ENCODE data around the gene ZNF236.

DNA sequence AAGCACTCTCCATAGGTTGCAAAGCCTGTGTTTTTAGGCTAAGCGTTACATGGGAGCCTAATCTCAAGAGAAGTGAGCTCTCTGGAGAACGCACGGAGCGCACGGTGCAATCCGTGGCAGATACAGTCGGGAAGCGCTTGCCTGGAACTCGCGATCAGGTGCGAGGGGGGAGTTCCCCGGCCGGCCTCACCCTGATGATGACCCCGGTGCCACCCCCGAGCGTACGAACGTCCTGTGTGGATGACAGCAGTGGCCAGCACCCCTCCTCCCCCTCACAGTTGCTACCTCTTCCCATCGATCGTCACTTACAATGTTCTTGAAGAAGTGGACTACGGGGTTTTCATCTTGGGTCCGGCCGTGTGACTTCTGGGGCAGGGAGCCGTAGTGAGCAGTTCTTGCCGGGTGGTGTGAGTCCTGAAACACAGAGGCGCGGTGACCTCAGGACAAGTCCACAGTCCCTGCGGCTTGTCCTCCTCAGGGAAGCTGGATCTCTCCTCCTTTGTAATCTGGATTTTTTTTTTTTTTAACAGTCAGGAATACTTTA, 167.4 kb downstream of the ZNF236 start:
- TF ChIP-seq TAF1 (IDR thresholded peaks at IDR 0.05; ENCODE audit: borderline replicate concordance, insufficient read depth, low read length) (no peak), POLR2AphosphoS5 (IDR thresholded peaks at IDR 0.05; ENCODE audit: low read depth, low read length) (no peak), SIN3A (IDR thresholded peaks at IDR 0.05; ENCODE audit: borderline replicate concordance, insufficient read depth, low read length) (no peak)
- TF ChIP-seq, protein P1, sequence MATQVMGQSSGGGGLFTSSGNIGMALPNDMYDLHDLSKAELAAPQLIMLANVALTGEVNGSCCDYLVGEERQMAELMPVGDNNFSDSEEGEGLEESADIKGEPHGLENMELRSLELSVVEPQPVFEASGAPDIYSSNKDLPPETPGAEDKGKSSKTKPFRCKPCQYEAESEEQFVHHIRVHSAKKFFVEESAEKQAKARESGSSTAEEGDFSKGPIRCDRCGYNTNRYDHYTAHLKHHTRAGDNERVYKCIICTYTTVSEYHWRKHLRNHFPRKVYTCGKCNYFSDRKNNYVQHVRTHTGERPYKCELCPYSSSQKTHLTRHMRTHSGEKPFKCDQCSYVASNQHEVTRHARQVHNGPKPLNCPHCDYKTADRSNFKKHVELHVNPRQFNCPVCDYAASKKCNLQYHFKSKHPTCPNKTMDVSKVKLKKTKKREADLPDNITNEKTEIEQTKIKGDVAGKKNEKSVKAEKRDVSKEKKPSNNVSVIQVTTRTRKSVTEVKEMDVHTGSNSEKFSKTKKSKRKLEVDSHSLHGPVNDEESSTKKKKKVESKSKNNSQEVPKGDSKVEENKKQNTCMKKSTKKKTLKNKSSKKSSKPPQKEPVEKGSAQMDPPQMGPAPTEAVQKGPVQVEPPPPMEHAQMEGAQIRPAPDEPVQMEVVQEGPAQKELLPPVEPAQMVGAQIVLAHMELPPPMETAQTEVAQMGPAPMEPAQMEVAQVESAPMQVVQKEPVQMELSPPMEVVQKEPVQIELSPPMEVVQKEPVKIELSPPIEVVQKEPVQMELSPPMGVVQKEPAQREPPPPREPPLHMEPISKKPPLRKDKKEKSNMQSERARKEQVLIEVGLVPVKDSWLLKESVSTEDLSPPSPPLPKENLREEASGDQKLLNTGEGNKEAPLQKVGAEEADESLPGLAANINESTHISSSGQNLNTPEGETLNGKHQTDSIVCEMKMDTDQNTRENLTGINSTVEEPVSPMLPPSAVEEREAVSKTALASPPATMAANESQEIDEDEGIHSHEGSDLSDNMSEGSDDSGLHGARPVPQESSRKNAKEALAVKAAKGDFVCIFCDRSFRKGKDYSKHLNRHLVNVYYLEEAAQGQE (IDR thresholded peaks at IDR 0.05; ENCODE audit: insufficient read depth in 1 of 2, low read depth in 2 of 2, low read length in 2 of 2), result no peak
